HCT116 (cell line): ENCODE measurements around the gene SND1. TPM values are rescaled to one million over a fixed set of nuclear protein-coding genes. Genes with fewer than 3 reads are reported as not detected.
A peak's percentile ranks its signal among the peaks of the same experiment; 100 is the strongest.

Experiments
- ATAC-seq: fragments of 200-7000 bp; cut with Tn5 transposase; 2 replicates; pipeline ENCODE4 v1.9.1; 2020; ENCODE audit warnings: mild to moderate bottlenecking, moderate library complexity
- BruUV-seq: library from RNA; stranded (reverse); fragments of 400-500 nt; replicated peaks from 2 replicates; lab custom pipeline; 2021; lab: Mats Ljungman, UMichigan
- CTCF ChIA-PET: fragments of 300-600 bp; sonication (Branson Sonifier 250); formaldehyde crosslinking; loops from one replicate; lab custom pipeline; 2021; ENCODE audit warnings: antibody characterized with exemption; lab: Charles Lee
- POLR2A ChIA-PET: fragments of 300-600, 350-600 bp; sonication (Branson Sonifier 250); formaldehyde crosslinking; loops from one replicate; lab custom pipeline; 2021; ENCODE audit warnings: antibody characterized with exemption; lab: Charles Lee
- RAD21 ChIA-PET, 2 experiments: fragments of 300-600 bp; sonication (Branson Sonifier 250); formaldehyde crosslinking; loops; one replicate each; lab custom pipeline; 2023; ENCODE audit warnings: low total read pairs in 2 of 2; ENCODE audit not compliant: uncharacterized antibody in 2 of 2, unreplicated experiment in 2 of 2, low non-redundant PET in 1 of 2; lab: Charles Lee
- DNase-seq: peaks from one replicate; pipeline ENCODE4 v3.0.0-alpha.2; 2010; ENCODE audit warnings: low read depth, low spot score
- H2AFZ ChIP-seq: fragments of 200-600 bp; shearing (Covaris generic), sonication (generic); 2 replicates; pipeline ENCODE4 v1.6.1; 2017; ENCODE audit warnings: low read depth, mixed run types, mixed read lengths, antibody characterized with exemption, low read length; ENCODE audit not compliant: poor library complexity, severe bottlenecking
- H3K27ac ChIP-seq: 2 replicates; pipeline ENCODE4 v1.5.1; 2012; ENCODE audit warnings: low read depth, low read length
- H3K27me3 ChIP-seq: fragments of 200-600 bp; sonication (generic); 2 replicates; pipeline ENCODE4 v1.6.1; 2016; ENCODE audit warnings: mixed run types, low read length, mixed read lengths; ENCODE audit not compliant: insufficient read depth
- H3K36me3 ChIP-seq, 2 experiments: fragments of 200-500 bp in 1 of 2; fragments of 200-600 bp in 1 of 2; sonication (Bioruptor generic) in 1 of 2; sonication (generic) in 1 of 2; 2 replicates each; pipeline versions ENCODE4 v1.5.1 to v1.6.1; 2014 to 2016; ENCODE audit warnings: low read length in 2 of 2, inconsistent platforms in 1 of 2, mixed read lengths in 1 of 2, mixed run types in 1 of 2; ENCODE audit not compliant: insufficient read depth in 2 of 2, control insufficient read depth in 1 of 2
- H3K4me1 ChIP-seq, 2 experiments: fragments of 200-600 bp in 1 of 2; sonication (generic) in 1 of 2; 2 replicates each; pipeline versions ENCODE4 v1.5.1 to v1.6.1; 2012 to 2017; ENCODE audit warnings: low read length in 2 of 2, inconsistent platforms in 1 of 2, mild to moderate bottlenecking in 1 of 2, mixed read lengths in 1 of 2, mixed run types in 1 of 2, moderate library complexity in 1 of 2; ENCODE audit not compliant: insufficient read depth in 2 of 2, control insufficient read depth in 1 of 2
- H3K4me2 ChIP-seq: fragments of 200-600 bp; sonication (generic); 2 replicates; pipeline ENCODE4 v1.6.1; 2017; ENCODE audit warnings: mixed run types, low read length, mixed read lengths
- H3K4me3 ChIP-seq, 2 experiments: fragments of 200-600 bp in 1 of 2; sonication (generic) in 1 of 2; replicated peaks in 1 of 2; 2 replicates each; pipeline ENCODE4 v1.5.1; 2011 to 2016; ENCODE audit warnings: low read length in 2 of 2, control low read depth in 1 of 2, low read depth in 1 of 2, mild to moderate bottlenecking in 1 of 2, mixed read lengths in 1 of 2, mixed run types in 1 of 2
- H3K79me2 ChIP-seq: fragments of 200-600 bp; sonication (generic); 2 replicates; pipeline ENCODE4 v1.6.1; 2017; ENCODE audit warnings: mild to moderate bottlenecking, mixed run types, low read length, moderate library complexity, mixed read lengths; ENCODE audit not compliant: insufficient read depth
- H3K9ac ChIP-seq: fragments of 200-600 bp; sonication (generic); 2 replicates; pipeline ENCODE4 v1.6.1; 2016; ENCODE audit warnings: low read length, mixed read lengths
- H3K9me2 ChIP-seq: fragments of 200-600 bp; sonication (generic), shearing (Covaris generic); 2 replicates; pipeline ENCODE4 v1.6.1; 2017; ENCODE audit warnings: mixed run types, mild to moderate bottlenecking, moderate library complexity; ENCODE audit not compliant: insufficient read depth
- H3K9me3 ChIP-seq, 2 experiments: fragments of 200-500 bp in 1 of 2; fragments of 200-600 bp in 1 of 2; sonication (Bioruptor generic) in 1 of 2; sonication (generic) in 1 of 2; 2 replicates each; pipeline ENCODE4 v1.6.1; 2014 to 2017; ENCODE audit warnings: low read length in 2 of 2, mixed read lengths in 2 of 2, inconsistent platforms in 1 of 2, low read depth in 1 of 2, mild to moderate bottlenecking in 1 of 2, mixed run types in 1 of 2, moderate library complexity in 1 of 2; ENCODE audit not compliant: control insufficient read depth in 1 of 2, insufficient read depth in 1 of 2
- H4K20me1 ChIP-seq: fragments of 200-600 bp; sonication (generic), shearing (Covaris generic); 2 replicates; pipeline ENCODE4 v1.6.1; 2017; ENCODE audit warnings: mixed run types, mild to moderate bottlenecking, moderate library complexity; ENCODE audit not compliant: insufficient read depth
- CTCF ChIP-seq, 3 experiments: fragments of 200-600 bp in 1 of 3; sonication (generic) in 1 of 3; IDR thresholded peaks in 2 of 3; conservative IDR thresholded peaks in 1 of 3; 2 replicates each; pipeline ENCODE4 v1.5.1; 2012 to 2017; ENCODE audit warnings: low read depth in 2 of 3, low read length in 2 of 3, antibody characterized with exemption in 1 of 3, borderline replicate concordance in 1 of 3, control low read depth in 1 of 3, mild to moderate bottlenecking in 1 of 3, mixed read lengths in 1 of 3, mixed run types in 1 of 3, moderate library complexity in 1 of 3; ENCODE audit not compliant: insufficient read depth in 1 of 3
- EGR1 ChIP-seq: IDR thresholded peaks from 2 replicates; pipeline ENCODE4 v1.6.1; 2012; ENCODE audit warnings: low read depth
- EZH2phosphoT487 ChIP-seq: fragments of 200-600 bp; IDR thresholded peaks from 2 replicates; pipeline ENCODE4 v1.6.1; 2018; ENCODE audit warnings: antibody characterized with exemption, borderline replicate concordance
- FOSL1 ChIP-seq: IDR thresholded peaks from 2 replicates; pipeline ENCODE4 v1.6.1; 2012; ENCODE audit warnings: low read depth
- JUND ChIP-seq: IDR thresholded peaks from 2 replicates; pipeline ENCODE4 v1.6.1; 2012
- MAX ChIP-seq: IDR thresholded peaks from 2 replicates; pipeline ENCODE4 v1.6.1; 2012
- POLR2A ChIP-seq: IDR thresholded peaks from 2 replicates; pipeline ENCODE4 v1.7.0; 2011; ENCODE audit warnings: borderline replicate concordance; ENCODE audit not compliant: insufficient read depth, insufficient read length; ENCODE audit errors: extremely low read depth
- POLR2AphosphoS5 ChIP-seq: IDR thresholded peaks from 2 replicates; pipeline ENCODE4 v1.6.1; 2011; ENCODE audit warnings: mild to moderate bottlenecking, low read depth, low read length, moderate library complexity
- SRF ChIP-seq: IDR thresholded peaks from 2 replicates; pipeline ENCODE4 v1.6.1; 2012; ENCODE audit warnings: low read depth
- TCF7L2 ChIP-seq: IDR thresholded peaks from 2 replicates; pipeline ENCODE4 v1.7.0; 2011; ENCODE audit warnings: borderline replicate concordance, inconsistent platforms; ENCODE audit not compliant: insufficient read depth, insufficient read length; ENCODE audit errors: extremely low read depth
- YY1 ChIP-seq: IDR thresholded peaks from 2 replicates; pipeline ENCODE4 v1.6.1; 2011; ENCODE audit warnings: low read length, low read depth, moderate library complexity, mild to moderate bottlenecking; ENCODE audit not compliant: insufficient replicate concordance; ENCODE audit errors: extremely low read depth
- ZBTB33 ChIP-seq: IDR thresholded peaks from 2 replicates; pipeline ENCODE4 v1.6.1; 2011; ENCODE audit warnings: mild to moderate bottlenecking, low read length, moderate library complexity; ENCODE audit not compliant: insufficient replicate concordance; ENCODE audit errors: extremely low read depth
- ZNF274 ChIP-seq: fragments of 200-500 bp; sonication (Bioruptor generic); IDR thresholded peaks from 2 replicates; pipeline ENCODE4 v1.6.1; 2014; ENCODE audit warnings: mild to moderate bottlenecking, low read depth, low read length, inconsistent platforms
- intact Hi-C: fragments of 100-400 bp; cut with micrococcal nuclease; formaldehyde crosslinking; loops from 2 replicates; pipeline ENCODE4 v1.10.0; 2022
- total RNA-seq: library from RNA; stranded (reverse); gene quantifications from one replicate; pipeline ENCODE4 v1.2.1, GENCODE V29; 2021; ENCODE audit not compliant: unreplicated experiment

The SND1 gene
- total RNA-seq, 1 experiment from 2014 or later, result 169 TPM

- Histone ChIP-seq H4K20me1 (no peaks in the 10 kb centered on the region; the same call in 1 of the 2 replicates), H3K9me3 (no peaks in the 10 kb centered on the region), H3K27ac (no peak overlapping the region), H3K4me3 (no peak overlapping the region), H3K4me2 (peak overlapping the region; percentile 10; the same call in 1 of the 2 replicates), H3K4me1 (peaks cover 0 to 25% of the 10 kb centered on the region in 2 experiments; a peak in 1 of 4 replicates), H3K79me2 (peaks cover 41% of the 10 kb centered on the region), H3K27me3 (no peaks in the 10 kb centered on the region), H2AFZ (no peak overlapping the region), H3K36me3 (no peaks in the 10 kb centered on the region)
- no TSS peak for BruUV-seq
- POLR2A ChIA-PET, result no interaction called here
- intact Hi-C loops, result no loop called here
- CTCF ChIA-PET, result no interaction called here
- no peak for ATAC-seq
- TF ChIP-seq EGR1, result peak; percentile 41; the same call in 1 of the 2 replicates
- no peak for TF ChIP-seq EZH2phosphoT487
- TF ChIP-seq JUND, result 0 out of 2 replicates have a peak, but pooled peaks have one; percentile 5
- TF ChIP-seq SRF, result no peak
- TF ChIP-seq CTCF (IDR thresholded peaks at IDR 0.05 in 2 of 3, conservative IDR thresholded peaks at IDR 0.05 in 1 of 3; ENCODE audit: borderline replicate concordance in 1 of 3, insufficient read depth in 1 of 3, low read depth in 2 of 3, low read length in 2 of 3), result no peak
- TF ChIP-seq, all 23 proteins: peak for 2
- Histone ChIP-seq H3K9ac (no peak overlapping the region), H3K9me2 (no peaks in the 10 kb centered on the region)
- DNase-seq, result no peak
- RAD21 ChIA-PET, result no interaction called here
These were observed 245.9 kb downstream of the SND1 start for GRCh38 chr7:127897704-127898454.

DNA sequence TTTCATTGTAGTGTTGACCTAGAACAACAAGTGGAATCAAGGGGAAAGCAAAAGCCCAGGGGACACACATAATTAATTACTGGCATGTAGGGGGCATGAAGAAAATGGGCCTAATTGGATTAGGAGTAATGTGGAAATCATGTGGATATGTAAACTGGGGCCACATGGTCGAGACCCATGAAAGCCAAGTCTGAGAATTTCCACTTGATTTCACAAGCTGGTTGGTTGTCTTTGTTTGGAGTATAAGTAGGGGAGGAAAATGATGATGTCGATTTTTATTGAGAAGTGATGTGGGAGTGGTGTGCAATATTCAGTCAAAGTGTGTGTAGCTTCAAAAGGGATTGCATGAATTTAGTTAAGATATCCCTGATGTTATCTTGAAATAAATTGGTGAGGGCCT, 247.4 kb downstream of the SND1 start:
- H3K27me3 ChIP-seq, result no peaks in the 10 kb centered on the region
- no peak overlapping the region for H3K4me2 ChIP-seq
- no peaks in the 10 kb centered on the region for H3K9me3 ChIP-seq
- CTCF ChIA-PET, result no interaction called here
- H3K9me2 ChIP-seq, result no peaks in the 10 kb centered on the region
- DNase-seq (no peak), ATAC-seq (no peak)
- H4K20me1 ChIP-seq, result no peaks in the 10 kb centered on the region; the same call in 1 of the 2 replicates
- intact Hi-C loops, result no loop called here
- peaks cover 0 to 25% of the 10 kb centered on the region in 2 experiments; a peak in 1 of 4 replicates for H3K4me1 ChIP-seq
- POLR2A ChIA-PET, result no interaction called here
- no peak overlapping the region for H3K27ac ChIP-seq
- H3K79me2 ChIP-seq, result peaks cover 34% of the 10 kb centered on the region
- RAD21 ChIA-PET, result no interaction called here
- no peak overlapping the region for H2AFZ ChIP-seq
- no TSS peak for BruUV-seq
- peaks cover 0 to under 1% of the 10 kb centered on the region in 2 experiments; a peak in 1 of 4 replicates for H3K36me3 ChIP-seq
- H3K4me3 ChIP-seq, result no peak overlapping the region
- no peak overlapping the region for H3K9ac ChIP-seq
- no peak for TF ChIP-seq ZBTB33
- TF ChIP-seq EZH2phosphoT487, result no peak
- TF ChIP-seq FOSL1, result no peak
- TF ChIP-seq TCF7L2, result no peak
- no peak for TF ChIP-seq YY1
- no peak for TF ChIP-seq ZNF274
- no peak for TF ChIP-seq POLR2AphosphoS5
- no peak for TF ChIP-seq POLR2A
- no peak for TF ChIP-seq JUND
- no peak for TF ChIP-seq MAX
